H1 (cell line): ENCODE data around the gene TBCD. TPM values are rescaled to one million over a fixed set of nuclear protein-coding genes. Genes with fewer than 3 reads are reported as not detected.

Source experiments
- JUND ChIP-seq: IDR thresholded peaks from 2 replicates; pipeline ENCODE4 v1.6.1; 2011; ENCODE audit warnings: mild to moderate bottlenecking, improper control_type of control experiment, low read length
- ZNF274 ChIP-seq: IDR thresholded peaks from 2 replicates; pipeline ENCODE4 v1.7.0; 2012; ENCODE audit warnings: low read length, borderline replicate concordance; ENCODE audit errors: extremely low read depth
- polyA plus RNA-seq, 7 experiments: library from polyadenylated mRNA; depleted of rRNA in 3 of 7; stranded (reverse) in 5 of 7; unstranded in 2 of 7; fragments of >200 nt in 5 of 7; fragments of 200-250 nt in 2 of 7; gene quantifications; 1 replicate in 5 of 7; 2 replicates in 1 of 7; 4 replicates in 1 of 7; pipeline versions ENCODE4 v1.2.1 to v1.2.3, GENCODE V29; 2011 to 2013; ENCODE audit warnings: missing spikeins in 2 of 7, mixed read lengths in 2 of 7
- total RNA-seq: library from RNA; stranded (reverse); fragmentation: NEBNext Ultra II Directional; extraction: Animal tissue kit (Norgen Biotek cat#: 25700); gene quantifications from 2 replicates; pipeline ENCODE4 v1.2.1, GENCODE V29; 2021

The TBCD gene
- total and polyA plus RNA-seq, 2 of the 8 experiments (the other 6 are each of a cell fraction or from before 2014, with no cell fraction given): 118 to 162 TPM

- TF ChIP-seq JUND (no peak), ZNF274 (no peak)
- TF ChIP-seq, all 59 proteins: peak for 0
Measured at GRCh38 chr17:82957961-82958561, 206.2 kb downstream of the TBCD start (continued).
